ENCODE results near the gene SLC39A7.

The SLC39A7 gene

DNA sequence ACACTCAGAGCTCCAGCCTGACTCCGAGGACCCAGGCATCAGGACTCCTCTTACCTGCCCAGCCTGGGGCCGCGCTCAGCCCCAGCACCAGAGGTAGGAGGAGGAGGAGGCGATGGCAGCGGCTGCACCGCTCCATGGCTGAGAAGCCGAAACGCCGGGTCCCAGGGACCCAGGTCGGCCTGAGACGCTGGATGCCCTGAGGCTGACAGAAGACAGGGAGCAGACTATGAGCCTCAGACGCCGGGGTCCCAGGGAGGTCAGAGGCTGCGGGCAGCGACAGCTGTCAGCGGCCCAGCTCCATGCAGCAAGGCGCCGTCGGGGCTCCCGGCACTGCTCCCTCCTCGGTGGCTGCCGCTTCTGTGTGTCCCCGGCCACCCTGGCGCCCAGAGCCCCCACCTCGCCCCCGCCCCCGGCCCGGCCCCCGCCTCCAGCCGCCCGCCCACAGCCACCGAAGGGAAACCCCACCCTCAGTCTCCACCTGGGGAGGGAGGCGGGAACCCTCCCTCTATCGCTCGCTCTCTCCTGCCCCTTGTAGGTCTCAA is 8.5 kb upstream of the SLC39A7 start, which contains the start of gene COL11A2:
COL11A2 (minus strand) TSS at position 363 of the 542 bp plus-strand sequence; CDS start at position 136, 227 bp downstream.
- no peak for DNase-seq

DNA sequence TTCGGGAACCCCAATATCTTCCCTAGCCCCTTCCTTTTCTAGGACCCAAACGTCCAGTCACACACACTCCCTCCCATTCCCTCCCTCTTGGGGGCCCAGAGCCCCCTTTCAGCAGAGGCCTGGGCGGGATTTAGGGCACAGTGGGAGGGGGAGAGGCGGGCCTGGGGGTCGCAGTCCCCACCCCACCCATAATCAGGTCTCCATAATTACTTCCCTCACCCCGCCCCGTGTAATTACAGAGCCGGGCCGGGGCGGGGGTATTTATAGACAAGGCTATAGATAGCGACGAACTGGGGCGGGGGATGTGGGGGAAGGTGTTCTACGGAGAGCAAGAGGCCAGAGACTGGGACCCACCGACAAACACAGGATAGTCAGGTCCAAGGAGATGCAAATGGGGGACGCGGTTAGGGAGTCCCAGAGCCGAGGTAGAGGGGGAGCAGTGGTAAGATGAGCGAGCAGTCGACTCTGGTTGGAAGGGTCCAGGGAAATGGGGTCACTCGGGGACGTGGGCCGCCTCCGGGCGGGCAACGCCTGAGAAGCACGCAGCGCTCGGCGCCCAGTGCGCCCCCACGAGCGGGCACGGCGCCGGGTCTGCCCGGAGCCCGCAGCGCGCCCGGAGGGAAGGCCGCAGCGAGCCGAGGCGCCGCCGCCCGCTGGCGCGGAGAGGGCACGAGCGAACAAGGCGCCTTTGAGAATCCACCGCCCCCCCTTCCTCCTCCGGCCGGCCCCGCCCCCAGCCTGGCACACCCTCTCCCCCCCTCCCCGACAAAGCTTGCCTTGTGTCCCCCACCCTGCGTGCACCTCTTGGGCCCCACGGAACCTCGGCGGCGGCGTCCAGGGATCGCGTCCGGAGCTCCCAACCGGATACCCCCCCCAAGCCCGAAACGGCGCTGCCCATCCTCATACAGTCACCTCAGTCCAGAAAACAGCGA is 7.7 kb upstream of the SLC39A7 start:
- DNase-seq = no peak

DNA sequence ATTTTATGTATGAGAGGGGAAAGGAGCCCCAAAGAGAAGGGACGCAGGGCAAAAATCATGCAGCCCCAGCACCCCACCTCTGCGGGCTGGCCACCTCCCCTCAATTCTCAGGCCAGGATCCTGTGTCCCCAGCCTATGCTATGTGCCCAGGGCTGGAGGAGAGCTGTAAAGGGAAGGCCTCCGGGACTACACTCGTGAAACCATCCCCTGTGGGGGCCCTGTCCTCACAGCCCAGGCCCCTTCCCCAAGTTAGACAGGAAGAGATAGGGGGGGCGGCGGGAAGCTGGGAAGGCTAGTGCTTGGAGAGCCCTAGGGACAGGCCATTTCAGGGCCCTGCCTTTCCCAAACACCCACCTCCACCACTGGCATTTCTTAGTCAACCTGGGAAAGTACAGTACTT is 7.0 kb upstream of the SLC39A7 start:
- no peak for DNase-seq

DNA sequence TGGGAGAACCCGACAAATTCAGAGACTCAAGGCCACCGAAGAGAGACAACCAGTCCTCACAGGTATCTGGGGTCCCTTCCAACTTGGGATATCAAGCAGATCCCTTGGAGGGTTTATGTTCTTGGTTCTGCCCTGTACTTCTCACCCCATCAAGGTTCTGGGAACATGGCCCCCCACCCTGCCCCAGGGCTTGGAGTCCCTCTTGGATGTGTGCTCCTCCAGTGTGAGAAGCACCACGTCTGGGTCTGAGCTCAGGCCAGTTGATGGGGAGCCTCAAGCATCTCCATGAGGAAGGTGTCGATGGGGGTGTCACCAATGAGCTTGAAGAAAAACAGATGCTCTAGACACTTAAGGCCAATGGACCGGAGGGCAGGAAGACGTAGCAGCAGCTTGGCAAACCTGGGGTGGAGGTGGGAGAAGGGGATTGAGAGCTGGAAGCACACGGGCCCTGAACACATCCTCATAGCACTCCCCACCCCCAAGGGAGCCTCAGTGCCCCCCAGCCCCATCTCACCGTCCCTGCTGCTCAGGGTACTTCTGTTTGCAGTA is 6.2 kb upstream of the SLC39A7 start:
- no peak for DNase-seq

DNA sequence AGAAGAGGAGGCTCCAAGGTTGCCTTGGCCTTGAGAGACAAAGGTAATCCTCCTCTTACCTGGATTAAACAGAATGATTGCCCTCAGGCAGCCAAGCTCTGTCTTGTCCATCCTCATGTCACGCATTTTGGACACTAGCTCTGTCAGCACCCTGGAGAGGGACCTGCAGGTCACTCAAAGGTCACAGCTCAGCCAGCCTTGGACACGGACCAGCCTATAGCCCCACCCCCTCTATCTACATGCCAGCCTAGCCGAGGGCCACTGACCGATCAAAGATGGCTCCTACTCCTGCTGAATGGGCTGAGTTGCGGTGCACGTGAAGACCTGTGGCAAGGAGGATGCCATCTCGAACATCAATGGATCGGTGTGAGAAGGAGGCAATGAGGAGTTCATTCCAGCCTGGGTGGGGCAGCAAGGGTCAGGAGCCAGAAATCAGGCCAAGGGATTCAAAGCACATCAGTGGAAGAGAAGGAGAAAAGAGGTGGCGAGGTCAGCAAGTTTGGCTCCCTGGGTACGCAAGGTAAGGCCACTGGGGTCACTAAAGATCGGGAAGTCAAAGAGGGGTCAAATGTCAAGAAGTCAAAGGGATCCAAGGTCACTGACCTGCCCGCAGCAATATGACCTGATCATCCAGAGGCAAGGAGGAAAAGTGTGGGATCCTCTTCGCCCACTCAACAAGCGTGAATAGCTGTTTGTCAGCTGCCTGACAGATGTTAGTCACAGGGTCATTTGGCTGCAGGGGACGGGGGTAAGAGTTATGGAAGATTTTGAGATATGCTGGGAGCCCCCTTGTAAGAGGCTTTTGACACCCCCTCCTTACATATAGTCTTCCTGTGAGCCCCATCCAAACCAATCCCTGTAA is 5.1 kb upstream of the SLC39A7 start:
- no peak for DNase-seq

DNA sequence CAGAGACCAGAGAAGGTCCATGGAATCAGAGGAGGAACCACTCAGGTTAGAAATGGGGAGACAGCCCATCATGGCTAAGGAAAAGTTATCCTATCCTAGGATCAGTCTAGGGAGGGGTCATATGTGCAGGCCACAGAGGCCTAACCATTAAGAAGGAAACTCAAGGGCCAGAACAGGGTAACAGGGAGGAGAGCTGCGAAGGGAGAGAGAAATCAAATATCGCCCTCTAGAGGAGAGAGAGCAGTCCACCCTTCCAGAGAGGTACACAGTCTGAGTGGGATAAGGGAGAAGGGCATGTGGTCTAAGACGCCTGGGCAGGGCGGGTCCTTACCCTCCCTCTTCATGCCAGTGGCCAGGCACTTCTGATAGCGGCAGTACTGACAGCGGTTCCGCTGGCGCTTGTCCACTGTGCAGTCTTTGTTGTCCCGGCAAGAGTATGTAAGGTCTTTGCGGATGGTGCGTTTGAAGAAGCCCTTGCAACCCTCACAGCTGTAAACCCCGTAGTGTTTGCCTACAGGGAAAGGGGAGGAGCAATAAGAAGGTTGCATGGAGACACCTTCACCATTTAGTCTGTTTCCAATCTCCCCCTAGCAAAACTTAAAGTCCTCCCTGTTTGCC is 3.1 kb upstream of the SLC39A7 start:
- DNase-seq = no peak

DNA sequence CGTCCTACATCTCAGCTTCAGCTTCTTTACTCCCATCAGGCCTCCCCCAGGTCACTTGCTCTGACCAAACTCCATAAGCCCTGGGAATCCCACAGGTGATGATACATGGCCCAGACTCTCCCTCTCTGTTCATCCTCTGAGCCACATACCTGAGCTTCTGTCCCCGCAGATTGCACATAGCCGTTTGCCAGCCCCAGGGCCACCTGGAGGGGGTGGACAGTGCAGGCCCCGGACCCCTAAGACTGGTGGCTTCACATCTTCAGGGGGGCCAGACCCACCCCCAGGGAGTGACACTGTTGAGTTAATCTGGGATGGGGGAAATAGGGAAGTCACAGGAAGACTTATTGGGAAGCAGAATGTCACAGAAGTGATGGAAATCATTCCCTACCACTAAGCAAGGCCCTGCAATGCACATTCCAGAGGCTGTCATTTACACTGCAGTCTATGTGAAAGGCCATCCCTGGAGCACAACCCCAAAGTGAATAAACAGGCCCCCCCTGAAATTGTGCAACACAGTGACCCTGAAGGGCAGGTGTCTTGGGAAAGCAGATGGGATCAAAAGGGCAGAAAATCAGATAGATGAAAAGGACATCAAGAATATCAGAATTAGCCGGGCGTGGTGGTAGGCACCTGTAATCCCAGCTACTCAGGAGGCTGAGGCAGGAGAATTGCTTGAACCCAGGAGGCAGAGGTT is 2.4 kb upstream of the SLC39A7 start:
- DNase-seq = no peak

DNA sequence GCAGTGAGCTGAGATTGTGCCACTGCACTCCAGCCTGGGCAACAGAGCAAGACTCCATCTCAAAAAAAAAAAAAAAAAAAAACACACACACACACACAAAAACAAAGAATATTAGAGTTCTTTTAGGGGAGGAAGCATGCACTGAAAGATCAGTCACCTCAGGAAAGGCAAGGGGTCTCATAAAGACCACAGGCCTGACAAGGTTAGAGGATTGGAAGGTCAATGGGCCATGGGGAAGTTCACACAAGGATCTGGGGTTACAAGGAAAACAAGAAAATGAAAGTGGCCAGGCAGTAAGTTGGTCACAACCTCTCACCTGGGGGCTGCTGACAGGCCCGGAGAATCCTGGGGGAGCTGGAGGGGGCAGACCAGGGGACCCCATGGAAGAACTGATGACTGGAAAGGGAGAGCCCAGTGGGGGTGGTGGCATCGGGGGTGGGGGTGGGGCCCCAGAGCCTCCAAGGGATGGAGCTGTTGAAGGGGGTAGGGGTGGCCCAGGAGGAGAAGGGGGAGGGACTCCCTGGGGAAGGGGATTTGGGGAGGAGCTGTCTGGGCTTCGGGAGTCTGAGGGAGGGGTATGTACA is 1.7 kb upstream of the SLC39A7 start:
- DNase-seq = no peak

DNA sequence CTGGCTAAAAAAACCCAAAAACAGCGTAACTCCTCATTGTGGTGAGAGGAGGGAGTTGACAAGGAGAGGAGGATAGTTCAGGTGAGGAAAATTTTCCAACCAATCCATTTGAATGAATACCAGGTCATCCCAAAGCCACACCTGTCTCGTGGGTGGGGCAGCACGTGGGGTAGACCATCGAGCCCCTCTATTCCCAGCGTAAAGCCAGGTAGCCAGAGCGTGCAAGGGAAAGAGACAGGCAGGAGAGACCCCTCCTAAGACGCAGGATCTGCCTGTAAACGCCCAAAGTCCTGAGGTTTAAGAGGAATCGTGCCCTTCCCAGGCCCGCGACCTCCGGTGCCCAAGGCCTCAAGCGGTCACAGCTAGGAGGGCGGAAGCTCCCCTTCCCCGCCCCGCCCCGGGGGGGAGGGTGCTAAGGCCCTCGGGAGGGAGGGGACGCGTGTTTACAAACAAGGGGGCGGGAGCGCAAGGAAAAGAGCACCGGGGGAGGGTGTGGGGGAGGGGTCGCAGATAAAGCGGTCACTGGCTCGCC is 914 bp upstream of the SLC39A7 start:
- DNase-seq = peak; percentile 93

DNA sequence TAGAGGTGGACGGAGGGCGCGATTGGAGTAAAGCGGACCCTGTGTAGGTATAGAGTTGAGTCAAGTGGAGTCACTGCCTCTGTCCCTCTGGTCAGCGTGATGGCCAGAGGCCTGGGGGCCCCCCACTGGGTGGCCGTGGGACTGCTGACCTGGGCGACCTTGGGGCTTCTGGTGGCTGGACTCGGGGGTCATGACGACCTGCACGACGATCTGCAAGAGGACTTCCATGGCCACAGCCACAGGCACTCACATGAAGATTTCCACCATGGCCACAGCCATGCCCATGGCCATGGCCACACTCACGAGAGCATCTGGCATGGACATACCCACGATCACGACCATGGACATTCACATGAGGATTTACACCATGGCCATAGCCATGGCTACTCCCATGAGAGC is 479 bp downstream of the SLC39A7 start:
- no peak for DNase-seq

DNA sequence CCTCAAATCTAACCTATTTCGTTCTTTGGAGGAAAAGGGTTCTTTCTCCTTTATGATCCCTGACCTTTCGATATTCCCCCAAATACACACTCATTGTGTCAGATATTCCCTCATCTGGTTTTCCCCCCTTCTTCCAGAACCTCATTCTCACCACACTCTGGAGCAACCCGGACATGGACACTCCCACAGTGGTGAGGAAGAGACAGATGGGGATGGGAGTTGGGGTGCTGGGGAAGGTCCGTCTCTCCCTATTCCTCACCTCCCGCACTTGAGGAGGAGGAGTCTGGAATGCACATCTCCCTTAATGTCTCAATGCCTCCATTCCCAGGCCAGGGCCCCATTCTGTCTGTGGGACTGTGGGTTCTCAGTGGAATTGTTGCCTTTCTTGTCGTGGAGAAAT is 1.3 kb downstream of the SLC39A7 start:
- DNase-seq = no peak

DNA sequence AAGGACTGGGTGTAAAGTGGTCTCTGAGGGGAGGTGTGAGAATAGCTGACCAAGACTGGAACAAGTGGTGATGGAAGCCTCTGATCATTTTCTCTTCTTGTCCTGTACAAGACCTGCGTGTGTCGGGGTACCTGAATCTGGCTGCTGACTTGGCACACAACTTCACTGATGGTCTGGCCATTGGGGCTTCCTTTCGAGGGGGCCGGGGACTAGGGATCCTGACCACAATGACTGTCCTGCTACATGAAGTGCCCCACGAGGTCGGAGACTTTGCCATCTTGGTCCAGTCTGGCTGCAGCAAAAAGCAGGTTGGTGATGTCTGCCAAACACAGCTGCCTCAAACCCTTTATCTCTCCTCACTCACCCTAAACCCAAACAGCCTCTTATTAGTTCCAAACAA is 2.1 kb downstream of the SLC39A7 start:
- DNase-seq = no peak

DNA sequence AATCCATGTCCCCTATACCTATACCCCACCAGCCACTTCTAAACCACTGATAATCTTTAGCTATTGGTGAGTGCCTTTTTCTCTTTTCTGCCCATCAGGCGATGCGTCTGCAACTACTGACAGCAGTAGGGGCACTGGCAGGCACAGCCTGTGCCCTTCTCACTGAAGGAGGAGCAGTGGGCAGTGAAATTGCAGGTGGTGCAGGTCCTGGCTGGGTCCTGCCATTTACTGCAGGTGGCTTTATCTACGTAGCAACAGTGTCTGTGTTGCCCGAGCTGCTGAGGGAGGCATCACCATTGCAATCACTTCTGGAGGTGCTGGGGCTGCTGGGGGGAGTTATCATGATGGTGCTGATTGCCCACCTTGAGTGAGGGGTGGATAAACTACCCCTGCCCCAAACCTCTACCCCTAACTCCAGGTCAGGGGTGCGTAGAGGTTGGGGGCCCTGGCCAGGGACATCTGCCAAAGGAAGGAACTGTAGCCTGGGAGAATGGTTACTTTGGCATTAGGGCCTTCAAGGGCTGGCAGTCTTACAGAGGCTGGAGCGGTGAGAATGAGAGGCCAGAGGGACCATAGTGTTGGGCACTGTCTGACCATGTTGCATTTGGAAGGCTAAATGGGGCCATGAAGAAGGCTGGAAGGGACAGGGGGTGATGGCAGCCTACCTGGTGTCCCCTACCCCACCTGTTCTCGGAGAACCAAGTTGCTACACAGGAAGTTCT is 2.9 kb downstream of the SLC39A7 start:
- no peak for DNase-seq

DNA sequence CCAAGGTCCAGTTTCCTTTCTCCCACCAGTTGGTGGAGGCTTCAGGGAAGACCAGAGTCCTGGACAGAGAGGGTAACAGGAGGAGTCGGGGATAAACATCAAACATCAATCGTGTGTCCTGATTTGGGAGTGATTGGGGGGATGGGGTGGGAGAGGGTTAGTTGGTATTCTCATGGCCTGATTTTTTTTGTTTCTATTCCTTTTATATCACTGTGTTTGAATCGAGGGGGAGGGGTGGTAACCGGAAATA is 3.4 kb downstream of the SLC39A7 start:
- DNase-seq = no peak

DNA sequence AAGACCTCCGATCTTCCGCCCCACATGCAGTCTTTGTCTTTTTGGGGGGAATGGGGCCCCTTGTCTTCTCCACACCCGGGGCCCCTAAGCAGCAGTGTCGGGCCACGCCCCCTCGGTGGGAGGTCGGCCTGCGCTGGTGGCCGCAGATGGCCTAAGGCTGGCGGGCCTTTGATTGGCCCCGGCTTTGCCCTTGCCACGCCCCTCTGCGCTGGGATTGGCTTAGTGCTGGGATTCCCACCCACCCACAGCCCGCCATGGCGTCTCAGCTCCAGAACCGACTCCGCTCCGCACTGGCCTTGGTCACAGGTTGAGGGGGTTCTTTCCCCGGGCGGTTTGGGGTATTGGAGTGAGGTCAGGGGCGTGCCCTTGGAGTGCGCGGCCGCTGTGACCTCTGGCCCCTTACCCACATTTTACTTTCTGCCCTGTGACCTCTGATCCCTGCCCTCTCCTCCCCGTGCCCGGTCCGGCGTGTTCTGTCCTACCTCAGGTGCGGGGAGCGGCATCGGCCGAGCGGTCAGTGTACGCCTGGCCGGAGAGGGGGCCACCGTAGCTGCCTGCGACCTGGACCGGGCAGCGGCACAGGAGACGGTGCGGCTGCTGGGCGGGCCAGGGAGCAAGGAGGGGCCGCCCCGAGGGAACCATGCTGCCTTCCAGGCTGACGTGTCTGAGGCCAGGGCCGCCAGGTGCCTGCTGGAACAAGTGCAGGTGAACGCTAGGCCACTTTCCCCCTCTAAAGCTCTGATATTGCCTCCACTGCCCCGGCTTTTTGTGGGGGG is 3.9 kb downstream of the SLC39A7 start, which contains the start of gene HSD17B8:
HSD17B8 (plus strand) TSS at position 241 of the 776 bp plus-strand sequence; CDS start at position 255, 14 bp downstream.
- DNase-seq = peak; percentile 96

DNA sequence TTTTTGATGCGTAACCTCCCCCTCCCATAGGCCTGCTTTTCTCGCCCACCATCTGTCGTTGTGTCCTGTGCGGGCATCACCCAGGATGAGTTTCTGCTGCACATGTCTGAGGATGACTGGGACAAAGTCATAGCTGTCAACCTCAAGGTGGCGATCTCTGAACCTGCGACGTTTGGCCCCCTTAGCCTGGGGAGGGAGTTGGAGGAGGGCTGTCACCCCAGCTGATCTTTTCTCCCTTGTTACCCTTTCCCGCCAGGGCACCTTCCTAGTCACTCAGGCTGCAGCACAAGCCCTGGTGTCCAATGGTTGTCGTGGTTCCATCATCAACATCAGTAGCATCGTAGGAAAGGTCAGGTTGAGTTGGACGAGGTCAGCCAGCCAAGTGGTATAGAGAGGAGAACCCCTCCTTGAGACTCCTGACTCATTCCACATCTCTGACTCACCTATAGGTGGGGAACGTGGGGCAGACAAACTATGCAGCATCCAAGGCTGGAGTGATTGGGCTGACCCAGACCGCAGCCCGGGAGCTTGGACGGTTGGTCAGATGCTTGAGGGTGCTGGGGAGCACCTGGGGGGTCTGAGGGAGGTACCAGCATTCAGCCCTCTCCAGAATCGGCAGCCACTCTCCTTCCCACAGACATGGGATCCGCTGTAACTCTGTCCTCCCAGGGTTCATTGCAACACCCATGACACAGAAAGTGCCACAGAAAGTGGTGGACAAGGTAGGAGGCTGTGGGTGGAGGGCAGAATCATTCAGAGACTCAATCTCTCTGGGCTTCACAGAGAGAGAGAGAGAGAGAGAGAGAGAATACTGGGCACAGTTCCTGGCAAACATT is 4.7 kb downstream of the SLC39A7 start:
- DNase-seq = no peak

DNA sequence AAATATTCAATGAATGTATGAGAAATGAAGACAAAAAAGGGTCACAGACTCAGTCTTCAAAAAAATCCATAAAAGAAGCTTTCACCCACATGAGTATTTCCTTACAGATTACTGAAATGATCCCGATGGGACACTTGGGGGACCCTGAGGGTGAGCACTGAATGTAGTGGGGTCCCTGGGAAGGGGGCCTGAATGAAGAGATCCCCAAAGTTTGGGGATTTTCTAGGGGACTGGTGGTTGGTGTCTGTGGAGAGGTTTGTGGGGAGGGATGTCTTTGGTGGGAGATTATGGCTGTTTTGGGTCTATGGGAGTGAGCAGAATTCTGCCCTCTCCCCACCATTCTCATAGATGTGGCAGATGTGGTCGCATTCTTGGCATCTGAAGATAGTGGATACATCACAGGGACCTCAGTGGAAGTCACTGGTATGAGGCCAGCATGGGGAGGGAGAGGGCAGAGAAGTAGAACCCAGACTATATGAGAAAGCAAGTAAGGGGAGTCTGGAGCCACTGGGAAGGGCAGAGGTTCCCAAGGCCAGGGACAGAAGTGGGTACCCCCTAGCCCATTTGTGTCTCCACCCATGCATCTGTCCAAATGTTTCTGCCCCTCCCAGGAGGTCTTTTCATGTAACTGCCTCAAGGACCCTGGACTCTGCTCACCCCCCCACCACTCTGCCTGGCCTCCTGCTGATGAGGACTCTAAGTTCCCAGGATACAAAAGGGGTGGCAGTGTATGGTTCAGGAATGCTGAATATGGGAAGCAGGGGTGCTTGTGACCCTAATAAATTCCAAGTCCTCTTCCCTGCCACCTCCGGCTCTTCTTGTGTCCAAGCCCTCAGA is 5.6 kb downstream of the SLC39A7 start:
- no peak for DNase-seq
